NAMALWA (cell line): ENCODE results near the gene WDR36.

ENCODE experiments used
- DNase-seq: peaks from one replicate; pipeline ENCODE4 v3.0.0-alpha.2; 2015; ENCODE audit warnings: low spot score

WDR36 gene

GRCh38 chr5:111106320-111106948, 14.3 kb downstream of the WDR36 start:
- no peak for DNase-seq

GRCh38 chr5:111107371-111107770, 15.2 kb downstream of the WDR36 start:
- DNase-seq, result no peak

GRCh38 chr5:111111956-111112355, 19.8 kb downstream of the WDR36 start:
- no peak for DNase-seq

- no peak for DNase-seq
Observed at GRCh38 chr5:111113678-111114077, 21.5 kb downstream of the WDR36 start.

GRCh38 chr5:111115229-111115628, 23.1 kb downstream of the WDR36 start:
- no peak for DNase-seq

GRCh38 chr5:111116550-111116949, 24.4 kb downstream of the WDR36 start:
- DNase-seq, result no peak

DNA sequence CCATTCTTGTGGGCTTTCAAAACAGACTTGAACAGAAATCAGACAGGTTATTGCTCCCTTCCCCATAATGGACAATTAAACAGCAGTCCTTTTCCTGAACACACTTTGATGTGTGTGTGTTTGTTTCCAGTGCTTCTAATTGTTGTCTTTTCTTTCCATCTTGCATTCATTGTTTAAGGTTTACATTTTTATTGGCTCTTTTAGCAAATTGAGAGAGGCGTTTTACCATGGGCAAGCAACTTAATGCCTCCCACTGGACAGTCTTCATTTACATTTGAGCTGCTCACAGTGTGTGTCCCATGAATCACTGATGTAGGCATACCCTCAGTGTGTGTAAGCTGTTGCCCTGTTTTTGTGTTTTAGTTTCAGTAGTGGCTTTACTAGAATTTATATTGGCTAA, 25.0 kb downstream of the WDR36 start:
- DNase-seq, result no peak

- DNase-seq, result no peak
Observed at GRCh38 chr5:111119221-111119620, 27.1 kb downstream of the WDR36 start.

DNA sequence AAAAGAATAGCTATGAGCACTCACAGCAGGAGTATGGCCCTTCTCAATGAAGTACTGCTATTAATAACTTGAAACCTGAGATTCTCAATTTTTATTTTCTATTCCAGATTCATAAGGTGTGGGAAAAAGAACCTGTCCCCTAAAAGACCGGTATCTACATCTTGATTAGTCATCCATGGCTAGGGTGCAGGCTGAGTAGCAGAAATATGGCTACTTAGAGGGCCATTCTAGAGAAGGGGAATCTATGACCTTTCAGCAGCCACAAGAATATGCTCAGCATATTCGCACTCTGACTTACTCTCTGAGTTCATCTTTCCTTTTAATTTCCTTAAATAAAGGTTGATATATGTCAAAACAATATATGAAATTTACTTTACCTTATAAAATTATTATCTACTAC, 27.7 kb downstream of the WDR36 start:
- no peak for DNase-seq

DNA sequence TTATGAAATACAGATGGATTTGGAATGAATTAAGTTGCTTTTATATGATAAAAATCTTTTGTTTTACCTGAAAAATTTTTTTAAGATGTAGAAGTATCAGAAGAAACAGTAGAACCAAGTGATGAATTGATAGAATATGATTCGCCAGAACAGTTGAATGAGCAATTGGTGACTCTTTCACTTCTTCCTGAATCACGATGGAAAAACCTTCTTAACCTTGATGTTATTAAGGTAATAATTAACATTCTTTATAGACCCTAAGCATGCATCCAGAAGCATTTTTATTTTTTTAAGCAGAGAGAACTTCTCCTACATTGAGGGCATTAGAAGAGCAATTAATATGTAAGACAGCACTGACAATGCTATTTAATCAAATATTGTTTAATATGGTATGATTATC, 28.8 kb downstream of the WDR36 start:
- no peak for DNase-seq

DNA sequence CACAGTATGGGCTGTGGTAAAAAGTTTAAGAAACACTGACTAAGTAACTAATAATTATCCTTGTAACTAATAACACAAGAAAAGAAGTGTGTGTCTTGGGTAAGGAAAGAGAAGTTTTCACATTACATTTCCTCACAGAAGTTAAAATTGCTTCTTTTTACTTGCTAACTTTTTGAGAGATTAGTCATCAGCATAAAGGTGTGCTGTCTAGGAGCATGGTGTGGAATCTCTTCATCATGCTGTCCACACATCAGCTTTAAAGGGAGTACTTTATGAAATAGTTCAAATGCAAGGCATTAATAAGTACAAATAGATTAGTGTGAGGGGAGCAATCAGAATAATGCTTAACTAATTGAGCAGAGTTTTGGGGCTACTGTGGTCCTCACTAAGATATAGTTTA, 29.8 kb downstream of the WDR36 start:
- DNase-seq, result no peak

- no peak for DNase-seq
Observed at GRCh38 chr5:111122398-111122797, 30.2 kb downstream of the WDR36 start.

GRCh38 chr5:111124793-111125192, 32.6 kb downstream of the WDR36 start:
- no peak for DNase-seq

- DNase-seq, result no peak
Observed at GRCh38 chr5:111126896-111127295, 34.7 kb downstream of the WDR36 start.

GRCh38 chr5:111127453-111128195, 35.5 kb downstream of the WDR36 start:
- no peak for DNase-seq

DNA sequence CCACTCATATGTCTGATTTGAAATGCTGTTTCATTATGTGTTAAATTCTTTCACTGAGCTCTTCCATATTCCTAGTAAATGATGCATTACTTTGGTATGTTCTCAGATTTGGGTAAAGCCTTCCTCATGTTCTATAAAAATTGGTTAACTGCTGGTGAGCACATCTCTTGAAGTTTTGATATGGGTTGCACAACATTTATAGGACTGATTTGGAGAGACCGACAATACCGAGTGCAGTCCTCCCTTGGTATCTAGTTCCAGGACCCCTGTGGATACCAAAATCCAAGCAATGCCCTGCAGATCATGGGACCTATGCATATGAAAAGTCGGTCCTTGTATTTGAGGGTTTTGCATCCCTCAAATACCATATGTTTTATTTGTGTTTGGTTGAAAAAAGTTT, 37.8 kb downstream of the WDR36 start:
- no peak for DNase-seq

DNA sequence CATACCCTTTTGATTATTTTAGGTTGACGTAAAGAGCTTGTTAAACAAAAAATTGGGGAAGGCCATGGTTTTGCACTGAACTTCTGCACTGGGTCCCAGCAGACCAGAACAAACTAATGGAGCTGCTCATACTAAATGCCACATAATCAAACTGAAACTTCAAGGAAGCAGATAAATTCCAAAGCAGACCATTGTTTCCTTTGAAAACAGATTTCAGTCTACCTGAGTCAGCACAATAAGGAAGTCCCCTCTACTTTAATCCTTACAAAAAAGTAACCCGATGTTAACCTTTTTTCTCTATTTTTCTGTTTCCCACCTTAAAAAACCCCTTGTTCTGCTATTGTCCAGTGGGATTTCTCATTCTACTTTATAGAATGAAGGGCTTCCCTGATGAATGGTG, 39.2 kb downstream of the WDR36 start:
- no peak for DNase-seq

GRCh38 chr5:111132076-111132475, 39.9 kb downstream of the WDR36 start:
- DNase-seq, result no peak

- no peak for DNase-seq
Observed at GRCh38 chr5:111132731-111133435, 40.7 kb downstream of the WDR36 start.

GRCh38 chr5:111133436-111133751, 41.2 kb downstream of the WDR36 start:
- DNase-seq, result no peak

GRCh38 chr5:111134087-111134486, 41.9 kb downstream of the WDR36 start:
- DNase-seq, result no peak

GRCh38 chr5:111134864-111135263, 42.7 kb downstream of the WDR36 start:
- DNase-seq, result no peak

DNA sequence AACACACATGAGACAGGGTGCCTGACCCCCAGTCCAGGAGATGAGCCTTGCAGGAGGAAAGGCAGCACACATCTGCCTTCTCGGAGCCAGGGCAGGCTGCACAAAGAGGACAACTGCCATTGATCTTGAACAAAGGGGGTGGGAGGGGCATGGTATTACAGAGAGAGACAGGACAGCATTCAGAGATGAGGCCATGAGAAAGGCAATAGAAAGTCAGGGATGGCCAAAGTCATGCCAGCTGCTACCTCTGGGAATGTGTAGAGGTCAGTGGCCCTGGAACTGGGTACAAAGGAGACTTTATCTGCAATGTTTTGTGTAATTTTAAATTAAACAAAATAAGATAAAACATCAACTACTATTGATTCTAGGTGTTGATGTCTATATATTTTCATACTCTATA, 43.2 kb downstream of the WDR36 start:
- DNase-seq, result no peak

- no peak for DNase-seq
Observed at GRCh38 chr5:111135946-111136345, 43.8 kb downstream of the WDR36 start.
